NB4 (cell line): ENCODE measurements around the gene TMEM240.

Experiments used
- DNase-seq: peaks from one replicate; pipeline ENCODE4 v3.0.0; 2010; ENCODE audit warnings: low read depth
- H3K4me3 ChIP-seq: one replicate; pipeline ENCODE4 v1.5.1; 2011; ENCODE audit warnings: mild to moderate bottlenecking, low read depth, low read length, moderate library complexity
- CTCF ChIP-seq: IDR thresholded peaks from one replicate; pipeline ENCODE4 v1.5.1; 2012; ENCODE audit warnings: low read depth, low read length
- MAX ChIP-seq: IDR thresholded peaks from 2 replicates; pipeline ENCODE4 v1.6.1; 2011; ENCODE audit warnings: low read depth, low read length
- MYC ChIP-seq: IDR thresholded peaks from 2 replicates; pipeline ENCODE4 v1.6.1; 2011; ENCODE audit warnings: low read depth, low read length
- POLR2A ChIP-seq: IDR thresholded peaks from 2 replicates; pipeline ENCODE4 v1.6.1; 2011; ENCODE audit warnings: mild to moderate bottlenecking; ENCODE audit not compliant: insufficient read length; ENCODE audit errors: extremely low read depth

The TMEM240 gene

GRCh38 chr1:1565340-1565739 lies 24.9 kb upstream of the TMEM240 start:
- H3K4me3 ChIP-seq, result no peak overlapping the region
- TF ChIP-seq CTCF (no peak), POLR2A (no peak), MYC (no peak), MAX (no peak)
- DNase-seq, result no peak

GRCh38 chr1:1564268-1564667 lies 23.8 kb upstream of the TMEM240 start:
- TF ChIP-seq MAX (no peak), MYC (no peak), CTCF (no peak), POLR2A (no peak)
- no peak for DNase-seq
- H3K4me3 ChIP-seq, result no peak overlapping the region

GRCh38 chr1:1563688-1564087 lies 23.3 kb upstream of the TMEM240 start:
- no peak for DNase-seq
- no peak overlapping the region for H3K4me3 ChIP-seq
- TF ChIP-seq MYC, result no peak
- no peak for TF ChIP-seq CTCF
- TF ChIP-seq POLR2A, result no peak
- no peak for TF ChIP-seq MAX

GRCh38 chr1:1562556-1563195 lies 22.3 kb upstream of the TMEM240 start:
- no peak overlapping the region for H3K4me3 ChIP-seq
- no peak for DNase-seq
- TF ChIP-seq CTCF, result no peak
- no peak for TF ChIP-seq MAX
- TF ChIP-seq MYC, result no peak
- TF ChIP-seq POLR2A, result no peak

- H3K4me3 ChIP-seq, result no peak overlapping the region
- TF ChIP-seq MAX, result no peak
- no peak for TF ChIP-seq POLR2A
- no peak for TF ChIP-seq MYC
- no peak for TF ChIP-seq CTCF
- no peak for DNase-seq
Measured at GRCh38 chr1:1561801-1562470, 21.5 kb upstream of the TMEM240 start.

- DNase-seq, result peak; percentile 13
- TF ChIP-seq CTCF, result no peak
- no peak for TF ChIP-seq MYC
- no peak for TF ChIP-seq POLR2A
- TF ChIP-seq MAX, result no peak
- H3K4me3 ChIP-seq, result no peak overlapping the region
Measured at GRCh38 chr1:1560178-1560577, 19.8 kb upstream of the TMEM240 start.
